Measurements from ENCODE around the gene SUSD2. TPM values are rescaled to one million over a fixed set of nuclear protein-coding genes. Genes with fewer than 3 reads are reported as not detected.

SUSD2 gene
- total and polyA plus RNA-seq, 9 of the 15 experiments (the other 6 are each of a cell fraction or from before 2014, with no cell fraction given), result 0.01 to 0.16 (median 0.04) TPM; not detected in 4

GRCh38 chr22:24165673-24166072, 15.6 kb upstream of the SUSD2 start:
- H3K4me3 ChIP-seq, result no peak overlapping the region
- H3K27me3 ChIP-seq (ENCODE audit: control insufficient read depth in 2 of 2, insufficient read depth in 2 of 2, low read length in 2 of 2), result no peaks in the 10 kb centered on the region
- no peaks in the 10 kb centered on the region for H3K9me3 ChIP-seq (replicated peaks; ENCODE audit: control insufficient read depth, insufficient read depth, low read depth, low read length)
- DNase-seq (ENCODE audit: extremely low read depth in 1 of 4, low spot score in 3 of 4), result no peak
- in situ Hi-C loops (cut with MboI), result no loop called here
- H3K4me1 ChIP-seq (replicated peaks in 1 of 2; ENCODE audit: control insufficient read depth in 2 of 2, insufficient read depth in 2 of 2, low read length in 2 of 2), result peaks cover 0 to 4% of the 10 kb centered on the region in 2 experiments; a peak in 1 of 5 replicates
- peaks cover 37% of the 10 kb centered on the region; the same call in 2 of the 3 replicates for H3K36me3 ChIP-seq (ENCODE audit: control insufficient read depth, insufficient read depth, low read length)
- no peaks in the 10 kb centered on the region for H3K79me2 ChIP-seq (ENCODE audit: control insufficient read depth, insufficient read depth, low read length)
- H3K27ac ChIP-seq (ENCODE audit: extremely low read depth, low read depth, low read length), result no peak overlapping the region
- no peak for ATAC-seq
- H3K4me2 ChIP-seq (ENCODE audit: insufficient read depth, low read length), result no peak overlapping the region
- no TSS peak for BruUV-seq (replicated peaks)
- no peak overlapping the region for H2AFZ ChIP-seq (ENCODE audit: low read depth, low read length)
- CTCF ChIA-PET (ENCODE audit: low intra/inter-chr PET ratio), result no interaction called here
- POLR2A ChIA-PET, result interaction anchor here (0.6 to 1.3 kb wide), 2 partner anchors 10 to 11 kb away, joined by 3 read pairs; no protein-coding TSS in a partner anchor
- no peaks in the 10 kb centered on the region; the same call in 1 of the 2 replicates for H4K20me1 ChIP-seq (replicated peaks; ENCODE audit: control insufficient read depth, insufficient read depth, low read length)
- no peak overlapping the region for H3K9ac ChIP-seq (ENCODE audit: insufficient read depth in 1 of 2, low read depth in 2 of 2, low read length in 2 of 2)
- intact Hi-C loops (cut with micrococcal nuclease), result no loop called here
- FAIRE-seq, result no peak
- WGBS (ENCODE audit: insufficient coverage, low coverage, missing lambda C conversion rate), result 78% methylated on average over 4 of the region's 5 CpGs
- H3K9me1 ChIP-seq (ENCODE audit: control insufficient read depth, insufficient read depth, low read length), result no peaks in the 10 kb centered on the region
- TF ChIP-seq NFE2L1 (tag; IDR thresholded peaks at IDR 0.05; ENCODE audit: borderline replicate concordance, low read depth), result no peak
- no peak for TF ChIP-seq ZSCAN29 (IDR thresholded peaks at IDR 0.05)
- TF ChIP-seq DPF2 (IDR thresholded peaks at IDR 0.05), result no peak
- TF ChIP-seq ATF1 (CRISPR knock-in tag; IDR thresholded peaks at IDR 0.05), result no peak
- TF ChIP-seq ATF1 (tag; IDR thresholded peaks at IDR 0.05), result no peak
- TF ChIP-seq BRD9 (IDR thresholded peaks at IDR 0.05; ENCODE audit: low read depth, partially characterized antibody), result no peak
- TF ChIP-seq CLOCK (CRISPR knock-in tag; IDR thresholded peaks at IDR 0.05; ENCODE audit: borderline replicate concordance), result no peak
- no peak for TF ChIP-seq BDP1 (IDR thresholded peaks at IDR 0.05; ENCODE audit: insufficient read depth, insufficient read length)
- TF ChIP-seq ARID1B (IDR thresholded peaks at IDR 0.05), result no peak
- no peak for TF ChIP-seq PRMT5 (CRISPR knock-in tag; IDR thresholded peaks at IDR 0.05)
- no peak for TF ChIP-seq AFF1 (IDR thresholded peaks at IDR 0.05; ENCODE audit: low read depth in 1 of 2, partially characterized antibody in 2 of 2)
- TF ChIP-seq FOXM1 (IDR thresholded peaks at IDR 0.05; ENCODE audit: low read depth), result no peak
- TF ChIP-seq FOXM1 (CRISPR knock-in tag; IDR thresholded peaks at IDR 0.05; ENCODE audit: low read depth), result no peak
- TF ChIP-seq ZNF239 (CRISPR knock-in tag; IDR thresholded peaks at IDR 0.05), result no peak
- no peak for TF ChIP-seq BRF1 (IDR thresholded peaks at IDR 0.05; ENCODE audit: borderline replicate concordance, extremely low read depth, insufficient read length)
- no peak for TF ChIP-seq POLR2H (tag; IDR thresholded peaks at IDR 0.05; ENCODE audit: low read depth)
- TF ChIP-seq DIDO1 (tag; IDR thresholded peaks at IDR 0.05; ENCODE audit: low read depth), result no peak
- no peak for TF ChIP-seq XRCC4 (IDR thresholded peaks at IDR 0.05; ENCODE audit: extremely low read depth, insufficient read depth, insufficient read length)
